HG03025 (cell line): ENCODE measurements around the gene KIF3B.
"Not testable (repeated sequence)": the region's sequence is repeated elsewhere in the genome, so short reads cannot be mapped to it uniquely, and the experiment has no call there.

Experiments used
- ATAC-seq: cut with Tn5 transposase; IDR thresholded peaks from one replicate; pipeline ENCODE4 v1.9.1; 2021; ENCODE audit warnings: mild to moderate bottlenecking, moderate library complexity; ENCODE audit not compliant: unreplicated experiment, low FRiP score

The KIF3B gene

GRCh38 chr20:32354592-32355416, 77.4 kb downstream of the KIF3B start:
- ATAC-seq: no peak

- no peak for ATAC-seq
These were observed 78.0 kb downstream of the KIF3B start for GRCh38 chr20:32355417-32355841.

- ATAC-seq: not testable (repeated sequence)
These were observed 78.6 kb downstream of the KIF3B start for GRCh38 chr20:32355907-32356621.

- ATAC-seq: no peak
These were observed 79.3 kb downstream of the KIF3B start for GRCh38 chr20:32356622-32357374.

- no peak for ATAC-seq
These were observed 80.0 kb downstream of the KIF3B start for GRCh38 chr20:32357375-32357868.

GRCh38 chr20:32357869-32358631, 80.6 kb downstream of the KIF3B start, which contains the start of gene ASXL1:
Gene ASXL1 (plus strand): TSS chr20:32358331. CDS start chr20:32358776, 445 bp downstream.
- ATAC-seq: peak; percentile 68

GRCh38 chr20:32358632-32358882, 81.1 kb downstream of the KIF3B start:
- no peak for ATAC-seq

GRCh38 chr20:32358883-32359632, 81.6 kb downstream of the KIF3B start:
- no peak for ATAC-seq

GRCh38 chr20:32359633-32360332, 82.3 kb downstream of the KIF3B start:
- no peak for ATAC-seq

GRCh38 chr20:32360333-32360634, 82.8 kb downstream of the KIF3B start:
- no peak for ATAC-seq

GRCh38 chr20:32362901-32363364, 85.5 kb downstream of the KIF3B start:
- no peak for ATAC-seq

GRCh38 chr20:32363492-32363891, 86.0 kb downstream of the KIF3B start:
- ATAC-seq: no peak

- ATAC-seq: no peak
These were observed 87.2 kb downstream of the KIF3B start for GRCh38 chr20:32364554-32365208.

- ATAC-seq: no peak
These were observed 88.1 kb downstream of the KIF3B start for GRCh38 chr20:32365564-32365963.

- no peak for ATAC-seq
These were observed 88.9 kb downstream of the KIF3B start for GRCh38 chr20:32366380-32366779.

- ATAC-seq: no peak
These were observed 90.9 kb downstream of the KIF3B start for GRCh38 chr20:32368323-32368722.

- ATAC-seq: no peak
These were observed 91.5 kb downstream of the KIF3B start for GRCh38 chr20:32368925-32369324.

- no peak for ATAC-seq
These were observed 93.4 kb downstream of the KIF3B start for GRCh38 chr20:32370897-32371296.

GRCh38 chr20:32378461-32378860, 101.0 kb downstream of the KIF3B start:
- ATAC-seq: no peak
